Measurements from ENCODE around the gene NFYA. TPM values are rescaled to one million over a fixed set of nuclear protein-coding genes. Genes with fewer than 3 reads are reported as not detected.

NFYA gene
- total and polyA plus RNA-seq, 2 of the 13 experiments (the other 11 are each of a cell fraction or from before 2014, with no cell fraction given): 16.0 to 22.9 TPM

- TF ChIP-seq ZBED4 (CRISPR knock-in tag; IDR thresholded peaks at IDR 0.05; ENCODE audit: borderline replicate concordance) (0 out of 2 replicates have a peak, but pooled peaks have one; percentile 3), ZNF772 (CRISPR knock-in tag; IDR thresholded peaks at IDR 0.05) (peak; percentile 43; the same call in 1 of the 2 replicates), ZNF703 (CRISPR knock-in tag; IDR thresholded peaks at IDR 0.05; ENCODE audit: borderline replicate concordance) (no peak), HNF1B (CRISPR knock-in tag; IDR thresholded peaks at IDR 0.05) (0 out of 2 replicates have a peak, but pooled peaks have one; percentile 14), ATF4 (CRISPR knock-in tag; IDR thresholded peaks at IDR 0.05) (0 out of 4 replicates have a peak, but pooled peaks of 1 of the 2 experiments have one; percentile 38), HNF4A (CRISPR knock-in tag; IDR thresholded peaks at IDR 0.05) (peak; percentile 5; the same call in 1 of the 2 replicates), ZBTB49 (CRISPR knock-in tag; IDR thresholded peaks at IDR 0.05; ENCODE audit: borderline replicate concordance) (no peak), NCOR1 (IDR thresholded peaks at IDR 0.05; ENCODE audit: borderline replicate concordance, low read length) (no peak), ZNF274 (CRISPR knock-in tag; IDR thresholded peaks at IDR 0.05) (peak; percentile 4; the same call in 1 of the 2 replicates), ARID2 (CRISPR knock-in tag; IDR thresholded peaks at IDR 0.05; ENCODE audit: borderline replicate concordance) (peak; percentile 61; the same call in 1 of the 2 replicates), KDM5A (IDR thresholded peaks at IDR 0.05; ENCODE audit: borderline replicate concordance, low read length) (0 out of 2 replicates have a peak, but pooled peaks have one; percentile 29), DZIP1 (CRISPR knock-in tag; IDR thresholded peaks at IDR 0.05) (no peak), ATRX (CRISPR knock-in tag; IDR thresholded peaks at IDR 0.05; ENCODE audit: borderline replicate concordance) (no peak), ZC3H13 (CRISPR knock-in tag; IDR thresholded peaks at IDR 0.05) (peak; percentile 44; the same call in 1 of the 2 replicates), EZH2 (conservative IDR thresholded peaks at IDR 0.05; ENCODE audit: low read depth, low read length) (no peak), TRIM24 (CRISPR knock-in tag; IDR thresholded peaks at IDR 0.05) (no peak)
Observed at GRCh38 chr6:41073968-41074691, 1.4 kb downstream of the NFYA start (continued).
